ENCODE results near the gene CHMP5. TPM values are rescaled to one million over a fixed set of nuclear protein-coding genes. Genes with fewer than 3 reads are reported as not detected.
"Not testable (repeated sequence)": the region's sequence is repeated elsewhere in the genome, so short reads cannot be mapped to it uniquely, and the experiment has no call there.

CHMP5 gene
- total RNA-seq, 1 donor from 2014 or later = 97.4 TPM

- no peak for DNase-seq (ENCODE audit: low read depth)
Observed at GRCh38 chr9:33311953-33312352, 47.1 kb downstream of the CHMP5 start.

- peak; percentile 65 for DNase-seq (ENCODE audit: low read depth)
Observed at GRCh38 chr9:33315371-33315770, 50.5 kb downstream of the CHMP5 start.

- not testable (repeated sequence) for DNase-seq (ENCODE audit: low read depth)
Observed at GRCh38 chr9:33317136-33317535, 52.3 kb downstream of the CHMP5 start.

GRCh38 chr9:33318225-33318624 is 53.4 kb downstream of the CHMP5 start:
- peak; percentile 76 for DNase-seq (ENCODE audit: low read depth)

GRCh38 chr9:33318781-33319180 is 53.9 kb downstream of the CHMP5 start:
- no peak for DNase-seq (ENCODE audit: low read depth)

- DNase-seq (ENCODE audit: low read depth) = no peak
Observed at GRCh38 chr9:33320230-33320567, 55.4 kb downstream of the CHMP5 start.

- DNase-seq (ENCODE audit: low read depth) = peak; percentile 78
Observed at GRCh38 chr9:33320568-33321261, 55.9 kb downstream of the CHMP5 start.

- peak; percentile 84 for DNase-seq (ENCODE audit: low read depth)
Observed at GRCh38 chr9:33329117-33329563, 64.3 kb downstream of the CHMP5 start.

- DNase-seq (ENCODE audit: low read depth) = no peak
Observed at GRCh38 chr9:33329979-33330378, 65.1 kb downstream of the CHMP5 start.

- no peak for DNase-seq (ENCODE audit: low read depth)
Observed at GRCh38 chr9:33331377-33331891, 66.6 kb downstream of the CHMP5 start.

Other genes starting within 250 kb of the CHMP5 start
- gene DNAJA1, start 239.8 kb upstream of the CHMP5 start, total RNA-seq = 123 and 142 TPM in 2 replicates
- gene SMU1, start 188.4 kb upstream of the CHMP5 start, total RNA-seq = 19.6 and 20.3 TPM in 2 replicates
- gene B4GALT1, start 97.7 kb upstream of the CHMP5 start, total RNA-seq = 36.5 and 39.4 TPM in 2 replicates
- not detected in 2 replicates for gene SPINK4, start 24.9 kb upstream of the CHMP5 start, total RNA-seq
- gene BAG1, start 341 bp upstream of the CHMP5 start, total RNA-seq = 74.6 and 78.7 TPM in 2 replicates
- gene NFX1, start 25.5 kb downstream of the CHMP5 start, total RNA-seq = 29.8 and 37.0 TPM in 2 replicates
- gene AQP7, start 137.5 kb downstream of the CHMP5 start, total RNA-seq = 0.10 and 0.48 TPM in 2 replicates
- 89.2 and 113 TPM in 2 replicates for gene AQP3, start 182.5 kb downstream of the CHMP5 start, total RNA-seq
- gene NOL6, start 208.9 kb downstream of the CHMP5 start, total RNA-seq = 32.3 and 33.5 TPM in 2 replicates